SK-N-SH treated with all-trans-retinoic acid at 6 μM for 48 hours (cell line): ENCODE measurements around the gene WWTR1.

Experiments
- ATAC-seq: fragments of 200-7000 bp; cut with Tn5 transposase; 3 replicates; pipeline ENCODE4 v1.9.1; 2020; ENCODE audit warnings: mild to moderate bottlenecking, moderate library complexity
- BACH2 ChIP-seq: fragments of 250-450 bp; sonication (Bioruptor Pico); IDR thresholded peaks from 2 replicates; pipeline ENCODE4 v1.9.0; 2021; ENCODE audit warnings: mild to moderate bottlenecking, borderline replicate concordance
- CSDC2 ChIP-seq: fragments of 250-450 bp; sonication (Bioruptor Pico); IDR thresholded peaks from 2 replicates; pipeline ENCODE4 v1.5.0; 2020; ENCODE audit warnings: mild to moderate bottlenecking, moderate library complexity
- ESRRG ChIP-seq: fragments of 250-450 bp; sonication (Bioruptor Pico); IDR thresholded peaks from 2 replicates; pipeline ENCODE4 v1.6.1; 2021; ENCODE audit warnings: mild to moderate bottlenecking
- GLIS3 ChIP-seq: fragments of 250-450 bp; sonication (Bioruptor Pico); IDR thresholded peaks from 2 replicates; pipeline ENCODE4 v1.5.0; 2020; ENCODE audit warnings: mild to moderate bottlenecking, moderate library complexity
- ISL1 ChIP-seq: fragments of 250-450 bp; sonication (Bioruptor Pico); IDR thresholded peaks from 2 replicates; pipeline ENCODE4 v2.1.2; 2022; ENCODE audit warnings: mild to moderate bottlenecking, moderate library complexity
- OSR1 ChIP-seq: fragments of 250-450 bp; sonication (Bioruptor Pico); IDR thresholded peaks from 2 replicates; pipeline ENCODE4 v1.8.0; 2022; ENCODE audit warnings: moderate library complexity, mild to moderate bottlenecking, inconsistent platforms
- PPARA ChIP-seq: fragments of 250-450 bp; sonication (Bioruptor Pico); IDR thresholded peaks from 2 replicates; pipeline ENCODE4 v1.5.0; 2020; ENCODE audit warnings: mild to moderate bottlenecking, borderline replicate concordance
- RARB ChIP-seq: fragments of 250-450 bp; sonication (Bioruptor Pico); IDR thresholded peaks from 2 replicates; pipeline ENCODE4 v1.8.0; 2021; ENCODE audit warnings: mild to moderate bottlenecking, moderate library complexity
- SNAI2 ChIP-seq: fragments of 250-450 bp; sonication (Bioruptor Pico); IDR thresholded peaks from 2 replicates; pipeline ENCODE4 v1.5.0; 2020; ENCODE audit warnings: mild to moderate bottlenecking, moderate library complexity
- TCF4 ChIP-seq: fragments of 250-450 bp; sonication (Bioruptor Pico); IDR thresholded peaks from 2 replicates; pipeline ENCODE4 v1.8.0; 2021; ENCODE audit warnings: mild to moderate bottlenecking, moderate library complexity, borderline replicate concordance
- ZC3H10 ChIP-seq: fragments of 250-450 bp; sonication (Bioruptor Pico); IDR thresholded peaks from 2 replicates; pipeline ENCODE4 v1.5.1; 2021; ENCODE audit warnings: mild to moderate bottlenecking, moderate library complexity
- ZFP3 ChIP-seq: fragments of 250-450 bp; sonication (Bioruptor Pico); IDR thresholded peaks from 2 replicates; pipeline ENCODE4 v1.5.0; 2020; ENCODE audit warnings: mild to moderate bottlenecking, moderate library complexity
- ZFP30 ChIP-seq: fragments of 450-650 bp; formaldehyde crosslinking; IDR thresholded peaks from 2 replicates; pipeline ENCODE4 v1.5.0; 2022; ENCODE audit warnings: mild to moderate bottlenecking, moderate library complexity
- ZNF565 ChIP-seq: fragments of 450-650 bp; formaldehyde crosslinking; conservative IDR thresholded peaks from 2 replicates; pipeline ENCODE4 v1.5.0; 2020; ENCODE audit warnings: low read depth, mild to moderate bottlenecking, moderate library complexity
- ZNF70 ChIP-seq: fragments of 450-650 bp; formaldehyde crosslinking; IDR thresholded peaks from 2 replicates; pipeline ENCODE4 v1.5.0; 2020; ENCODE audit warnings: mild to moderate bottlenecking, moderate library complexity
- ZNF8 ChIP-seq: fragments of 450-650 bp; formaldehyde crosslinking; IDR thresholded peaks from 2 replicates; pipeline ENCODE4 v1.5.0; 2020; ENCODE audit warnings: mild to moderate bottlenecking, moderate library complexity
- TF ChIP-seq, protein P1 (sequence below): fragments of 250-450 bp; sonication (Bioruptor Pico); IDR thresholded peaks from 2 replicates; pipeline ENCODE4 v1.8.0; 2020; ENCODE audit warnings: mild to moderate bottlenecking, moderate library complexity, borderline replicate concordance
- TF ChIP-seq, protein P2 (sequence below): fragments of 250-450 bp; sonication (Bioruptor Pico); IDR thresholded peaks from 2 replicates; pipeline ENCODE4 v1.5.1; 2020; ENCODE audit warnings: low read depth, mild to moderate bottlenecking, moderate library complexity
- TF ChIP-seq, protein P3 (sequence below): fragments of 250-450 bp; sonication (Bioruptor Pico); IDR thresholded peaks from 2 replicates; pipeline ENCODE4 v1.5.0; 2020; ENCODE audit warnings: mild to moderate bottlenecking, moderate library complexity
- TF ChIP-seq, protein P4 (sequence below): fragments of 250-450 bp; sonication (Bioruptor Pico); IDR thresholded peaks from 2 replicates; pipeline ENCODE4 v1.5.1; 2021; ENCODE audit warnings: mild to moderate bottlenecking, moderate library complexity
- TF ChIP-seq, protein P5 (sequence below): fragments of 250-450 bp; sonication (Bioruptor Pico); IDR thresholded peaks from 2 replicates; pipeline ENCODE4 v1.8.0; 2021; ENCODE audit warnings: low read depth, mild to moderate bottlenecking, moderate library complexity, borderline replicate concordance

Gene WWTR1

DNA sequence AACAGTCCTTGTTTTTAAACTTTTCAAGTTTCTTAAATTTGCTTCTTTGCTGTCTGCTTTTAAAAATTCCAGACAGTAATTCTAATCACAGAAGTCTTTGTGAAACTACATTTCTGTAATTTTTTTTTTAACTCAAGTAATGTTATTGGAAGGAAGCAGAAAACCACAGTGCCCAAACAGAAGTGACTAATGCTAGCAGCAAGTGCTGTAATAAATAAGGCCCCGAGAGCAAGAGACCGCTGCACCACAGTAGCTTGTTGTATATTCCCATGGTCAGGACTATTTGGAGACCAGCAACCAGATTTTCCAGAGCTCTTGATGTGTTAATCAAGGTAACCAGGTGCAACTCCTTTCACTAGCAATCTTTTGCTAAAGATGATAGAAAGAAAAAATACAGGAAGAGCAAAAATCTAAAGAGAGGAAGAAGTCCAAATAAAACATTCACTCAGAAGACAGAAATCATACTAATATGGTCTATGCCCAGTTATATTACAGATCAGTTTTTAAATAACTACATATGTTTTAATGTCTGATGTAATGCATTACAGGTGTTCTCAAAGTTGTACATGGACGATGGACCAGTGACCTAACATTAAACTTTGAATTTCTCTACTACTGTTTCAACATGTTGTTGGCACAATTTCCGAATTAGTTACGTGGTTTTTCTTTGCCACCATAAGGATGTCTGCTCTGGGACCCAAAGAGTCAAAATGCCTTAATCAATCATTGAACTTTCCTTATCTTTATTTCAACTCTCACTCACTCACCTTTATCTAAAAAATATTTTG, 36.4 kb downstream of the WWTR1 start:
- TF ChIP-seq, protein P1, sequence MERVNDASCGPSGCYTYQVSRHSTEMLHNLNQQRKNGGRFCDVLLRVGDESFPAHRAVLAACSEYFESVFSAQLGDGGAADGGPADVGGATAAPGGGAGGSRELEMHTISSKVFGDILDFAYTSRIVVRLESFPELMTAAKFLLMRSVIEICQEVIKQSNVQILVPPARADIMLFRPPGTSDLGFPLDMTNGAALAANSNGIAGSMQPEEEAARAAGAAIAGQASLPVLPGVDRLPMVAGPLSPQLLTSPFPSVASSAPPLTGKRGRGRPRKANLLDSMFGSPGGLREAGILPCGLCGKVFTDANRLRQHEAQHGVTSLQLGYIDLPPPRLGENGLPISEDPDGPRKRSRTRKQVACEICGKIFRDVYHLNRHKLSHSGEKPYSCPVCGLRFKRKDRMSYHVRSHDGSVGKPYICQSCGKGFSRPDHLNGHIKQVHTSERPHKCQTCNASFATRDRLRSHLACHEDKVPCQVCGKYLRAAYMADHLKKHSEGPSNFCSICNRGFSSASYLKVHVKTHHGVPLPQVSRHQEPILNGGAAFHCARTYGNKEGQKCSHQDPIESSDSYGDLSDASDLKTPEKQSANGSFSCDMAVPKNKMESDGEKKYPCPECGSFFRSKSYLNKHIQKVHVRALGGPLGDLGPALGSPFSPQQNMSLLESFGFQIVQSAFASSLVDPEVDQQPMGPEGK (CRISPR knock-in tag): no peak
- TF ChIP-seq PPARA (CRISPR knock-in tag) (no peak), RARB (no peak), SNAI2 (CRISPR knock-in tag) (no peak), BACH2 (CRISPR knock-in tag) (no peak), ZNF565 (CRISPR knock-in tag) (no peak), TCF4 (no peak), ZFP3 (CRISPR knock-in tag) (no peak), ZNF70 (no peak), GLIS3 (CRISPR knock-in tag) (no peak), OSR1 (no peak), ESRRG (CRISPR knock-in tag) (no peak), ZNF8 (no peak), ZFP30 (no peak), ZC3H10 (CRISPR knock-in tag) (no peak), CSDC2 (CRISPR knock-in tag) (no peak)
- TF ChIP-seq, protein P2, sequence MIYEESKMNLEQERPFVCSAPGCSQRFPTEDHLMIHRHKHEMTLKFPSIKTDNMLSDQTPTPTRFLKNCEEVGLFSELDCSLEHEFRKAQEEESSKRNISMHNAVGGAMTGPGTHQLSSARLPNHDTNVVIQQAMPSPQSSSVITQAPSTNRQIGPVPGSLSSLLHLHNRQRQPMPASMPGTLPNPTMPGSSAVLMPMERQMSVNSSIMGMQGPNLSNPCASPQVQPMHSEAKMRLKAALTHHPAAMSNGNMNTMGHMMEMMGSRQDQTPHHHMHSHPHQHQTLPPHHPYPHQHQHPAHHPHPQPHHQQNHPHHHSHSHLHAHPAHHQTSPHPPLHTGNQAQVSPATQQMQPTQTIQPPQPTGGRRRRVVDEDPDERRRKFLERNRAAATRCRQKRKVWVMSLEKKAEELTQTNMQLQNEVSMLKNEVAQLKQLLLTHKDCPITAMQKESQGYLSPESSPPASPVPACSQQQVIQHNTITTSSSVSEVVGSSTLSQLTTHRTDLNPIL (CRISPR knock-in tag): no peak
- TF ChIP-seq, protein P3, sequence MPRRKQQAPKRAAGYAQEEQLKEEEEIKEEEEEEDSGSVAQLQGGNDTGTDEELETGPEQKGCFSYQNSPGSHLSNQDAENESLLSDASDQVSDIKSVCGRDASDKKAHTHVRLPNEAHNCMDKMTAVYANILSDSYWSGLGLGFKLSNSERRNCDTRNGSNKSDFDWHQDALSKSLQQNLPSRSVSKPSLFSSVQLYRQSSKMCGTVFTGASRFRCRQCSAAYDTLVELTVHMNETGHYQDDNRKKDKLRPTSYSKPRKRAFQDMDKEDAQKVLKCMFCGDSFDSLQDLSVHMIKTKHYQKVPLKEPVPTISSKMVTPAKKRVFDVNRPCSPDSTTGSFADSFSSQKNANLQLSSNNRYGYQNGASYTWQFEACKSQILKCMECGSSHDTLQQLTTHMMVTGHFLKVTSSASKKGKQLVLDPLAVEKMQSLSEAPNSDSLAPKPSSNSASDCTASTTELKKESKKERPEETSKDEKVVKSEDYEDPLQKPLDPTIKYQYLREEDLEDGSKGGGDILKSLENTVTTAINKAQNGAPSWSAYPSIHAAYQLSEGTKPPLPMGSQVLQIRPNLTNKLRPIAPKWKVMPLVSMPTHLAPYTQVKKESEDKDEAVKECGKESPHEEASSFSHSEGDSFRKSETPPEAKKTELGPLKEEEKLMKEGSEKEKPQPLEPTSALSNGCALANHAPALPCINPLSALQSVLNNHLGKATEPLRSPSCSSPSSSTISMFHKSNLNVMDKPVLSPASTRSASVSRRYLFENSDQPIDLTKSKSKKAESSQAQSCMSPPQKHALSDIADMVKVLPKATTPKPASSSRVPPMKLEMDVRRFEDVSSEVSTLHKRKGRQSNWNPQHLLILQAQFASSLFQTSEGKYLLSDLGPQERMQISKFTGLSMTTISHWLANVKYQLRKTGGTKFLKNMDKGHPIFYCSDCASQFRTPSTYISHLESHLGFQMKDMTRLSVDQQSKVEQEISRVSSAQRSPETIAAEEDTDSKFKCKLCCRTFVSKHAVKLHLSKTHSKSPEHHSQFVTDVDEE (CRISPR knock-in tag): no peak
- TF ChIP-seq, protein P4, sequence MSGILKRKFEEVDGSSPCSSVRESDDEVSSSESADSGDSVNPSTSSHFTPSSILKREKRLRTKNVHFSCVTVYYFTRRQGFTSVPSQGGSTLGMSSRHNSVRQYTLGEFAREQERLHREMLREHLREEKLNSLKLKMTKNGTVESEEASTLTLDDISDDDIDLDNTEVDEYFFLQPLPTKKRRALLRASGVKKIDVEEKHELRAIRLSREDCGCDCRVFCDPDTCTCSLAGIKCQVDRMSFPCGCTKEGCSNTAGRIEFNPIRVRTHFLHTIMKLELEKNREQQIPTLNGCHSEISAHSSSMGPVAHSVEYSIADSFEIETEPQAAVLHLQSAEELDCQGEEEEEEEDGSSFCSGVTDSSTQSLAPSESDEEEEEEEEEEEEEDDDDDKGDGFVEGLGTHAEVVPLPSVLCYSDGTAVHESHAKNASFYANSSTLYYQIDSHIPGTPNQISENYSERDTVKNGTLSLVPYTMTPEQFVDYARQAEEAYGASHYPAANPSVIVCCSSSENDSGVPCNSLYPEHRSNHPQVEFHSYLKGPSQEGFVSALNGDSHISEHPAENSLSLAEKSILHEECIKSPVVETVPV (CRISPR knock-in tag): no peak
- ATAC-seq: peak; percentile 81

DNA sequence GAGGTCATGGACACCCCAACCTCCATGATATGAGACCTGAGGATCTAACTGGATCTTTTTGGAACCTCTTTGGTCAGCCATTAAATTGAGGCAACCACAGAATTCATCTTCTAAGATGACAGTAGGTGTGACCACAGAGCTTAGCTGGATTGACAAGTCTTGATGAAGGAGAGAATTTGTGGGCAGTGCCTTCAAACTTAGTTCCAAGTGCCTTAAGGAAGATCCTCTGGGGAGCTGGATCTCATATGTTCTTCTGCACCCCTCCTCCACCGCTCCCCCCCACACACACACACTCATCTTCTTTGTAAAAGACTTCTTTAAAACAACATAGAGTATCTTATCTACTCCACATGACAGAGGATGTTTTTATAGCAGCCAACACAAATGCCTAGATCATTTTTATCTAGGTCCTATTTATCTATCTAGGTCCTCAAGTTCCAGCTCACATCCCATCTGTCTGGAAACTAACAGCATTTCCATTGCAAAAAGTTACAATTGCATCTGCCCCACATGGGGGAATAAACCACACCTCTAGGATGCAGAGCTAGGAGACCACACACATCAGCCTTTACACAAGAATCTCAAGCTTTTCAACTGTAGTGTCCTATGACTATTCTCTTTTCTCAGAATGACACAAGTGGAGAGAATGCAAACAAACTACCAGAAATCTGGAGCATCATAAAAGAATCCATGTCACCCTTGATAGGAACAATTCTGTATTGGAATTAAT, 37.4 kb downstream of the WWTR1 start:
- 0 out of 3 replicates have a peak, but pooled peaks have one; percentile 16 for ATAC-seq
- TF ChIP-seq, protein P3 (CRISPR knock-in tag): no peak
- TF ChIP-seq, protein P5, sequence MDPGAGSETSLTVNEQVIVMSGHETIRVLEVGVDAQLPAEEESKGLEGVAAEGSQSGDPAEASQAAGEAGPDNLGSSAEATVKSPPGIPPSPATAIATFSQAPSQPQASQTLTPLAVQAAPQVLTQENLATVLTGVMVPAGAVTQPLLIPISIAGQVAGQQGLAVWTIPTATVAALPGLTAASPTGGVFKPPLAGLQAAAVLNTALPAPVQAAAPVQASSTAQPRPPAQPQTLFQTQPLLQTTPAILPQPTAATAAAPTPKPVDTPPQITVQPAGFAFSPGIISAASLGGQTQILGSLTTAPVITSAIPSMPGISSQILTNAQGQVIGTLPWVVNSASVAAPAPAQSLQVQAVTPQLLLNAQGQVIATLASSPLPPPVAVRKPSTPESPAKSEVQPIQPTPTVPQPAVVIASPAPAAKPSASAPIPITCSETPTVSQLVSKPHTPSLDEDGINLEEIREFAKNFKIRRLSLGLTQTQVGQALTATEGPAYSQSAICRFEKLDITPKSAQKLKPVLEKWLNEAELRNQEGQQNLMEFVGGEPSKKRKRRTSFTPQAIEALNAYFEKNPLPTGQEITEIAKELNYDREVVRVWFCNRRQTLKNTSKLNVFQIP (CRISPR knock-in tag): no peak
- no peak for TF ChIP-seq ISL1
- TF ChIP-seq TCF4: no peak
- no peak for TF ChIP-seq ZFP30
- no peak for TF ChIP-seq GLIS3 (CRISPR knock-in tag)
- no peak for TF ChIP-seq ZFP3 (CRISPR knock-in tag)
